Activated naive CD8-positive, alpha-beta T cell treated with anti-CD3 and anti-CD28 coated beads, Interleukin-2, amount 50 U/mL, for 24 hours (primary cell): ENCODE measurements around the gene RPH3AL.

Experiments used
- ATAC-seq: fragments of 150-1000 bp; cut with Tn5 transposase; one replicate; pipeline ENCODE4 v1.10.0; 2021
- DNase-seq: peaks from one replicate; pipeline ENCODE4 v3.0.0; 2021
- H3K27ac Mint-ChIP-seq: one replicate; pipeline ENCODE4 v1.8.0; 2021; ENCODE audit warnings: mild to moderate bottlenecking, mixed read lengths
- H3K27me3 Mint-ChIP-seq: one replicate; pipeline ENCODE4 v1.8.0; 2021; ENCODE audit warnings: mixed read lengths
- H3K36me3 Mint-ChIP-seq: one replicate; pipeline ENCODE4 v1.8.0; 2021; ENCODE audit warnings: low read depth, mixed read lengths
- H3K4me1 Mint-ChIP-seq: one replicate; pipeline ENCODE4 v1.8.0; 2021; ENCODE audit warnings: mixed read lengths
- H3K4me3 Mint-ChIP-seq: one replicate; pipeline ENCODE4 v1.8.0; 2021; ENCODE audit warnings: mild to moderate bottlenecking, moderate library complexity, mixed read lengths
- H3K9me3 Mint-ChIP-seq: one replicate; pipeline ENCODE4 v1.8.0; 2021; ENCODE audit warnings: mixed read lengths

Gene RPH3AL

DNA sequence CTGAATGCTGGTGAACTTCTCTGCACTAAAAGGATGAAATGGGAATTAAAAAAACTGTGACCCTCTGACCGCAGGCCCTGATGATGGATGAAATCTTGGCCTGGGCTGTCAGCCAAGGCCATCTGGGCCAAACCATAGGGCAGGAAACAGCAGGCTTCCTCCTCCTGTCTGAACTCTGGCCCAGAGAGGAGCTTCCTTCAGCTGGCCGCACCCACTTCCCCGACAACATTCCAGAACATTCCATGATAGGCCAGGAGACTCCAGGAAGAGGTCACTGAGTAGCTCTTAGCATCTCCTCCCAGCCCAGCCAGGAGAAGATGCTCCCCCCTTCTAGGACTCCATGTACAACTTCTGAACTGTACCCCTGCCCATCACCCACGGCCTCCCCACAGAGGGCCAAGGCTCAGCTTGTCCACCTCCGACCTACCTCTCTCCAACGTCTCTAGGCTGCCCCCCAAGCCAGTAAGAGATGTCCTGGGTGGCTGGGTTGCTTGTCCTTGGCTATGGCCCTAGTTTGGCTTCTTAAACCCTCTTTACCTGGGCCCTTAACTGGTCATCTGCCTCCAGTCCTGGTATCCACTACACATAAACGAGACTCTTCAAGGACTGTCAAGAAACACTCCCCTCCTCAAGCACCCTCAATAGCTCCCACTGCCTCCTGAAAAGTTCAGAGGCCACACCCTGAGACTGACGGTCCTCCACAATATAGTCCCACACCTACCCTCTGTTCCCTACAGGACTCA lies 1.7 kb downstream of the RPH3AL start:
- Mint-ChIP-seq H3K4me3 (no peak overlapping the region), H3K4me1 (no peaks in the 10 kb centered on the region), H3K36me3 (no peaks in the 10 kb centered on the region), H3K27ac (no peak overlapping the region), H3K9me3 (no peaks in the 10 kb centered on the region), H3K27me3 (no peaks in the 10 kb centered on the region)
- DNase-seq (no peak), ATAC-seq (no peak)

DNA sequence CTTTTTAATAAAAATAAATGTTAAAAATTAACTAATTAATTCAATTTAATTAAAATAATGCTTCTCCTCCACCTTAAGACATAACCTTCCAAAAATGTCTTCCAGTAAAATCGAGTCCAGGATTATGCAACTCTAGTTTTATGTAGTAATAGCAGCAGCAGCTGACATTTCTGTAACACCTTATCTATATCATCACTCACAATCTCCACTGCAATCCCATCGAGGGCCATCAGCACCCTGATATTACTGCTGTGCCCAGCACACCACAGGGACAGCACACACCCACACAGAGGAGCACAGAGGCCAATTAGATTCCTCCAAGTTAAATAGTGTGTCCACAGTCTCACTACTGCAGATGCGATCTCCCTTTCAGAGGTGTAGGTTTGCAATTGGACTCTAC lies 2.9 kb downstream of the RPH3AL start:
- H3K4me3 Mint-ChIP-seq, result no peak overlapping the region
- ATAC-seq (no peak), DNase-seq (no peak)
- no peaks in the 10 kb centered on the region for H3K9me3 Mint-ChIP-seq
- no peaks in the 10 kb centered on the region for H3K27me3 Mint-ChIP-seq
- no peaks in the 10 kb centered on the region for H3K4me1 Mint-ChIP-seq
- H3K27ac Mint-ChIP-seq, result no peak overlapping the region
- no peaks in the 10 kb centered on the region for H3K36me3 Mint-ChIP-seq

DNA sequence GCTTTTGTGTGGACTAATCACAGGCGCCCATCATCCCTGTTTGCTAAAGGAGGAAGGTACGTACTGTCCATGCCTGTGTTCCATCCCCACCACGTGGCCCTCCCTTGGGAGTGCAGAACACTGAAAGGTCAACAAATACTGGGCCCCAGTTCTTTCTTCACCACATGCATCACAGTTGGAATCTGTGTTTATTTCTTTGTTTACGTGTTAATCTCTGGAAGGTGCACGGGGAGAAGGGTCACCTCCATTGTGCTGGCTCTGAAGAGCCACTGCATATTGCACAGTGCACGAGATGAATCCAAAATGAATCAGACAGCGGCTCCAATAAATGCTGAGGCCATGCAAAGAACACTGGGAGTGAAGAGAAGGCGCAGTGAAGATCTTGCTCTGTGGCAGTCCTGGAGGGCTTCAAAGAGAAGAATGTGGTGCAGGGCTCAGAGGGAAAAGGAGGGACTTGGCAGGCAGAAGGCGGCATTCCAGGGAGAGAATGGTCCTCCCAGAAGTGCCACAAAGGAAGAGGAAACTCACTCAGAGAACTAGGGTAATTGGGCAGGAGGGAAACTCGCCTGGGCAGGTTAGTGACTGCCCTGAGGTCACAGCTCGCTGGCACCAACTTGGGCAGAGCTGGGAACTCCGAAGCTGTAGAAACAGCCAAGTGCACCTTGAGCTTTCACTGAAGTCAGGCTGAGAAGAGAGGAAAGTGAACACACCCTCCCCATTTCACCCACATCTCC lies 3.7 kb downstream of the RPH3AL start:
- Mint-ChIP-seq H3K27ac (no peak overlapping the region), H3K36me3 (no peaks in the 10 kb centered on the region), H3K9me3 (peaks cover 7% of the 10 kb centered on the region), H3K4me1 (no peaks in the 10 kb centered on the region), H3K4me3 (no peak overlapping the region), H3K27me3 (no peaks in the 10 kb centered on the region)
- DNase-seq (no peak), ATAC-seq (no peak)

DNA sequence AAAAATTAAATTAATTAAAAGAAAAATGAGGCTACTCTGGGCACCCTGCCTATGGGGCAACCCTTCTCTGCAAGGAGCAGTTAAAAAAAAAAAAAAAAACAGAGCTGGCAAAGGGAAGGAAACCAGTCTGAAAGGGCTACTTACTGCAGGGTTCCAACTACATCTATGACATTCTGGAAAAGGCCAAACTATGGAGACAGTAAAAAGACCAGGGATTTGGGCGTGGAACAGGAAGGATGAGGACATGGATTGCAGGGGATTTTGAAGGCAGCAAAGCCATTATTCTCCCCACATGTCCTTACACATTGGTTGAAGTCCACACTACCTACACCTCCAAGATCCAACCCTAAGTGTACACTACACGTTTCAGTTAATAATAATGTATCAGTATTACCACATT lies 4.6 kb downstream of the RPH3AL start:
- Mint-ChIP-seq H3K9me3 (peaks cover 7% of the 10 kb centered on the region), H3K4me3 (no peak overlapping the region), H3K4me1 (no peaks in the 10 kb centered on the region), H3K27me3 (no peaks in the 10 kb centered on the region), H3K27ac (no peak overlapping the region), H3K36me3 (no peaks in the 10 kb centered on the region)
- DNase-seq, result no peak
- no peak for ATAC-seq

DNA sequence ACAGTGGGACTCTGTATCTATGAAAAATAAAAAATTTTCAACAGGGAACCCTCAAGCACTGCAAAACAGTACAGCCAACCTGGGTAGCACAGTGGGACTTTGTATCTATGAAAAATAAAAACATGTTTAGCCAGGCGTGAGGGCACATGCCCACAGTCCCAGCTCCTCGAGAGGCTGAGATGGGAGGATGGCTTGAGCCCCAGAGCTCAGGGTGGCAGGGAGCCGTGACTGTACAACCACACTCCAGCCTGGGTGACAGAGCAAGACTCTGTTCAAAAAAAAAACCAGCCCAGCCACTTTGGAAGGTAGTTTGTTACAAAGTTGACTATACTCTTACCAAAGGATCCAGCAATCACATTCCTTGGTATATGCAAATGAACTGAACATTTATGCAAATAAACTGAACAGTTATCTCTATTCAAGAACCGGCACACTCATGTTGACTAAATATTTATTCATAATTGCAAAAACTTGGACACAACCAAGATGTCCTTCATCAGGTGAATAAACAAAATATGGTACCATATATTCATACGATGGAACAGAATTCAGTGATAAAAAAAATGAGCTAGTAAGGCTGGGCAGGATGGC lies 5.2 kb downstream of the RPH3AL start:
- ATAC-seq (no peak), DNase-seq (no peak)
- Mint-ChIP-seq H3K27me3 (no peaks in the 10 kb centered on the region), H3K9me3 (peaks cover 7% of the 10 kb centered on the region), H3K4me1 (no peaks in the 10 kb centered on the region), H3K36me3 (no peaks in the 10 kb centered on the region), H3K27ac (no peak overlapping the region), H3K4me3 (no peak overlapping the region)

DNA sequence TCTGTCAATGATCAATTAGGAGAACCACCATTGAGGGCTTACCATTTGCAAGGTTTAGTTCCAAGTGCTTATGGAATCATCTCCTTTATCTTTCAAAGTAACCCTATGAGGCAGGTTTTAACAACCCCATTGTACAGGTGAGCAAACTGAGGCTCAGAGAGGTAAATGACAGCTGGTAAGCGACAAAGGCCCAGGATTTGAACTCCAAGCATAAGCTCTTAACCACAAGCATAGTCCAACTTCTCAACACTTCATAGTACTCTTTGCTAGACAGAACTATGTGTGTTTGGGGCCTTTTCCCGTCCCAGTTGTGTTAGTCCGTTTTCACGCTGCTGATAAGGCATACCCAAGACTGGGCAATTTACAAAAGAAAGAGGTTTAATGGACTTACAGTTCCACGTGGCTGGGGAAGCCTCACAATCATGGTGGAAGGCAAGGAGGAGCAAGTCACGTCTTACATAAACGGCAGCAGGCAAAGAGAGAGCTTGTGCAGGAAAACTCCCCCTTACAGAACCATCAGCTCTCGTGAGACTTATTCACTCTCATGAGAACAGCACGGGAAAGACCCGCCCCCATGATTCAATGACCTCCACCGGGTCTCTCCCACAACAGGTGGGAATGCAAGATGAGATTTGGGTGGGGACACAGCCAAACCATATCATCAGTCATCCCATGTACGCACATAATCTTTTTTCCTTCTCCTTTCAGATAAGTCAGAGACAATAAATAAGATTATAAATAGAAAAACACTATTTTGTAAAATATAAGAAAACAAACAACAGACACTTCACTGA lies 6.4 kb downstream of the RPH3AL start:
- ATAC-seq, result no peak
- no peaks in the 10 kb centered on the region for H3K36me3 Mint-ChIP-seq
- H3K27me3 Mint-ChIP-seq, result no peaks in the 10 kb centered on the region
- H3K9me3 Mint-ChIP-seq, result peaks cover 7% of the 10 kb centered on the region
- no peak for DNase-seq
- H3K4me3 Mint-ChIP-seq, result no peak overlapping the region
- no peak overlapping the region for H3K27ac Mint-ChIP-seq
- H3K4me1 Mint-ChIP-seq, result no peaks in the 10 kb centered on the region

DNA sequence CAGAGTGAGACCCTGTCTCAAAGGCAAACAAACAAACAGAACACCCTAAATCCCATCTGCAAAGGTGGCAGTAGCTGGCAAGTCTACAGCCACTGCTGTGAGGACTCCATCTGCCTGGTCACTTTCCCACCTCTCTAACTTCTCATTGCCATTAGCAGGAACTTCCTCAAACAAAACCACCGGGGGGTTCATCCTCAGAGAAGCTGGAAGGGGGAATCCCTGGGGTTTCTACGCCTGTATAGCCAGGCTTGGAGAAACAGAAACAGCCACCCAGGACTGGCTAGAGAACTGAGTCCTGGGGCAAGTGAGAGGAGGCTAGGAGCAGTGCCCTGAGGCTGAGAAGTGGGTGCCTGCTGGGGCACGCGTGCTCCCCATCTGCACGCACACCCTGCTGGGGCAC lies 7.3 kb downstream of the RPH3AL start:
- no peaks in the 10 kb centered on the region for H3K4me1 Mint-ChIP-seq
- H3K27ac Mint-ChIP-seq, result no peak overlapping the region
- no peaks in the 10 kb centered on the region for H3K36me3 Mint-ChIP-seq
- no peaks in the 10 kb centered on the region for H3K27me3 Mint-ChIP-seq
- ATAC-seq, result no peak
- H3K9me3 Mint-ChIP-seq, result peaks cover 7% of the 10 kb centered on the region
- no peak for DNase-seq
- no peak overlapping the region for H3K4me3 Mint-ChIP-seq

DNA sequence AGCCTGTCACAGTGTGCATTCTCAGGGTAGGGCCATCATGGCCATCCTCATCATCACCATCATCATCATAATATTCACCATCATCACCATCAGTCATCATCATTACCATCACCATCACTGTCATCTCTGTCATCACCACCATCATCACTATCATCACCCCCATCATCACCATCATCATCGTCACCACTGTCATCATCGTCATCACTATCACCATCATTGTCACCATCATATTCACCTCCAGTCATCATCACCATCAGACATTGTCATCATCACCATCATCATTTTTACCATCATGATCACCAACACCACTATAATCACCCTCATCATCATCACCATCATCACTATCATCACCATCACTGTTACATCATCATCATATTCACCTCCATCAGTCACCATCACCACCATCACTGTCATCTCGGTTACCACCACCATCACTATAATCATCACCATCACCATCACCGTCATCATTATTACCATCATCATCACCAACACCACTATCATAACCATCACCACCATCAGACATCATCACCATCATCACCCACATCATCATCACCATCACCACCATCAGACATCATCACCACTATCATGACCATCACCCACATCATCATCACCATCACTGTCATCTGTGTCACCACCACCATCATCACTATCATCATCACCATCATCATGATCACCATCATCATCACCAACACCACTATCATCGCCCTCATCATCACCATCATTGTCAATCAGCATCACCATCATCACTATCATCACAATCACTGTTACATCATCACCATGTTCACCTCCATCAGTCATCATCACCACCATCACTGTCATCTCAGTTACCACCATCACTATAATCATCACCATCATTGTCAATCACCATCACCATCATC lies 8.5 kb downstream of the RPH3AL start:
- H3K9me3 Mint-ChIP-seq, result peaks cover 7% of the 10 kb centered on the region
- DNase-seq (no peak), ATAC-seq (no peak)
- H3K27ac Mint-ChIP-seq, result no peak overlapping the region
- no peak overlapping the region for H3K4me3 Mint-ChIP-seq
- H3K36me3 Mint-ChIP-seq, result no peaks in the 10 kb centered on the region
- H3K4me1 Mint-ChIP-seq, result no peaks in the 10 kb centered on the region
- no peaks in the 10 kb centered on the region for H3K27me3 Mint-ChIP-seq

DNA sequence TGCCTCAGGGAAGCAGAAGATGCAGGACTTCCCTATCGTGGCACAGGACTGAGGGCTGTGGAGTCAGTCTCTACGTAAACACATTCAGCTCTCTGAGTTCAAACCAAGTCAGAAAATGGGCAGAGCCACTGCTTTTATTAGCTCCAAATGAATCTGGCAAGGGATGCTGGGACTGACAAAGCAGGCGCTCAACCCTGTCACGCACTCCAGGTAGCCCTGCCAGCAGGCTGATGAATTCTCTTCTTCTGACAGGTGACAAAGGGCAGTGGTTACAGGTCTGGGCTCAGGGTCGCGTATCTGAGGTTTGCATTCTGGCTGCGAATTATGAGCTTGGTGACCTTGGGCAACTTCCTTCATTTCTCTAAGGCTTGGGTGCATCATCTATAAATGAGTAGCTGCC lies 9.4 kb downstream of the RPH3AL start:
- Mint-ChIP-seq H3K27ac (no peak overlapping the region), H3K36me3 (no peaks in the 10 kb centered on the region), H3K4me1 (no peaks in the 10 kb centered on the region), H3K4me3 (no peak overlapping the region), H3K9me3 (peaks cover 7% of the 10 kb centered on the region), H3K27me3 (no peaks in the 10 kb centered on the region)
- no peak for DNase-seq
- no peak for ATAC-seq

DNA sequence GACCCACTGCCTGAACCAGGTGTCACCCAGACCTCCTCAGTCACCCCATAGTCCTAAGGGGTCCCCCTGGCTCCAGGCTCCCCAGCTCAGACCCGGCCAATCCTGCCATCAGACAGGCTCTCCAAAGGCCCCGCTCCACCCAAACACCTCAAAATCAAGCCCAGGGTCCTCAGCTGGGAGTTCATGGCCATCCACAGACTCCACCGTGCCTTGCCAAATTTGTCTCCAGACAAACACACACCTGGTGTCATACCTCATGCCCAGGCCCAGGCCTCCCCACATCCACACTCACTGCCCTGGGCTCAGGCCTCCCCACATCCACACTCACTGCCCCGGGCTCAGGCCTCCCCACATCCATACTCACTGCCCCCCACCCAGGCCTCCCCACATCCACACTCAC lies 12.5 kb downstream of the RPH3AL start:
- Mint-ChIP-seq H3K4me1 (peaks cover 16% of the 10 kb centered on the region), H3K4me3 (no peak overlapping the region), H3K27ac (no peak overlapping the region), H3K9me3 (peaks cover 7% of the 10 kb centered on the region), H3K36me3 (no peaks in the 10 kb centered on the region), H3K27me3 (peaks cover 9% of the 10 kb centered on the region)
- DNase-seq, result no peak
- no peak for ATAC-seq

DNA sequence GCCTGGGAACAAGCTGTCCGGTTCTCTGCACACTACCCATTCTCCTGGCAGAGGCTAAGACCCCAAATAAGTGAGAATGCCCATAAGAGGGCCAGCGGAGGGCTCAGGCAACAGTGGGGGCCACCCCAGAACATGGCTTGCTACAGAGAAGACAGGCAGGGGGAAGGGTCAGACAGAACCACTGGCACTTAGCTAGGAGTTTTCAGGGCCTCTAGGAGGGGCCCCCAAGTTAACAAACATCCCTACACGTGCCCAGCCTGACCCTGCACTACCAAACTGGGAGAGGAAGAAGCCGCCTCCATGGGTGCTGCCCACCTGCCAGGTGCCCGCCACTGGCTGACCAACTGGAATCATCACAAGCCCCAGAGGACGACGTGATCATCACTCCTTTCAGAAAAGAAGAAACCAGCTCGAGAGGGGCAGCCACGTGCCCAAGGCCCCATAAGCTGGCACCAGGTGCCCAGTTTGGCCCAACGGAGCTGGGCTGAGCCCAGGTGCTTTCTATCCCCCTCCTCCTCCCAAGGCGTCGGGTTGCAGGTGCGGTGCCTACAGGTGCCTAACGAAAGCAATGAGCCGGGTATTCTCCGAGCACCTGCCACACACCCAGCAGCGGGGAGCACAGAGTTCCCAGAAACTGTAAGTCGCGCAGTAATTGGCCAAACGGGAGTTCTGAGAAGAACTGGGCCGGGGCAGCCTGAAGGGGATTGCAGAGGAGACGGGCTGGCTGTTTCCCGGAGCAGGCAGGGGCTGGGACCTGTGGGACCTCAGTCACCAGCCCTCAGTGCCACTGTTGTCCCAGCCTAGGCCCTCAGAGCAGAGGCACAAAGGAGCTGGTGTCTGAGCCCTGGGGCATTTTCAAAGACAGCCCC lies 13.2 kb downstream of the RPH3AL start:
- DNase-seq, result no peak

DNA sequence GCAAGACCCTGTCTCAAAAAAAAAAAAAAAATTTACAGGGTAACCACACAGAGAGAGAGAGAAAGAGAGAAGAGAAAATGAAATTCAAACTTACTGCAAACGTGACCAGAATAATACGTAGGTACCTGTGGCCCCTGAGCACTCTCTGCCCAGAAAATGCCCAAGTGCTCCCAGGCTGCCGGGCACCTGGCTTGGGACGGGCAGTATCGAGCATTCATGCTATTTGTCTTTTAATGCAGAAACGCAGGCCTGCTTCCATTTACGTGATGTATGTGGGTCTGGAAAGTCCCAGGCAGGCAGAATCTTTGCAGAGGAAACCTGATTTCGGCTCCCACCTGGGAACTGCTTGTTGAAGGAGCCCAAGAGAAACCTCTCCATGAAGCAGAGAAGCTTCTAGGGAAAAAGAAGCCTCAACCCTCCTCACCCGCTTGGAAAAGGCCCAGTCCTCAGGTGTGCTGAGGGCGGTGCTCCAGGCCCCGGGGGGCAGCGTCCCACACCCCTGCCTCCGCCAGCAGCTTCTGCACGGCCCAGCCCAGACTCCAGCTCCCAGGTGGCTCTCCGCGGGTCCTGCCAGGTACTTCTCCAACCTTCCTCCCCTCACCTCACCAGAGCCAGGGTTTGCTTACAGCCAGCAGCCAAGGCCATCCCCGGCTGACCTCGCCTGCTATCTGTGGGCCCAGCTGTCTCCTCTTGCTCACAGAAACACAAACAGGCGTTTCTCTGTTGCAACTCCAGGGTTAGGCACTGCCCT lies 14.0 kb downstream of the RPH3AL start:
- H3K27me3 Mint-ChIP-seq, result peaks cover 12% of the 10 kb centered on the region
- ATAC-seq (no peak), DNase-seq (no peak)
- H3K4me1 Mint-ChIP-seq, result peaks cover 27% of the 10 kb centered on the region
- H3K9me3 Mint-ChIP-seq, result no peaks in the 10 kb centered on the region
- H3K4me3 Mint-ChIP-seq, result no peak overlapping the region
- H3K36me3 Mint-ChIP-seq, result no peaks in the 10 kb centered on the region
- no peak overlapping the region for H3K27ac Mint-ChIP-seq

More for the DNA sequence above, 13.2 kb downstream of the RPH3AL start:
- Mint-ChIP-seq H3K4me3 (no peak overlapping the region), H3K27me3 (peaks cover 12% of the 10 kb centered on the region), H3K36me3 (no peaks in the 10 kb centered on the region), H3K27ac (no peak overlapping the region), H3K9me3 (peaks cover 6% of the 10 kb centered on the region), H3K4me1 (peaks cover 20% of the 10 kb centered on the region)
- no peak for ATAC-seq

DNA sequence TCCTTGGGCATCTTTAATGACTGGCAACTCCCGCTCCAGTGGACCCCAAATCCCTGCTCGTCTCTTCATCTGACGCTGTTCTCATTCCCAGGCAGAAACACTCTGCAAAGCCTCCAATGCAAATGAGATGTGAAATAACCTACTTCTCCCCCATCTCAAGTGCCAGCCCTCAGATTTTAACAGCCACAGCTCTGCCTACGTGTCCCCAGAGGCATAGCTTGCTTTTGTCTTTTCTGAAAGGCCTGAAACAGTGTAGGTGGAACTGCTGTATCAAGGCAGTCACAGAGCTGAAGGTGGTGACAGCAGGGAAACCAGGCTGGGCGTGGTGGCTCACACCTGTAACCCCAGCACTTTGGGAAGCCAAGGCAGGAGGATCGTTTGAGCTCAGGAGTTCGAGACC lies 14.7 kb downstream of the RPH3AL start:
- no peak overlapping the region for H3K27ac Mint-ChIP-seq
- no peaks in the 10 kb centered on the region for H3K9me3 Mint-ChIP-seq
- H3K4me1 Mint-ChIP-seq, result peaks cover 31% of the 10 kb centered on the region
- no peak for ATAC-seq
- H3K27me3 Mint-ChIP-seq, result peaks cover 12% of the 10 kb centered on the region
- no peak overlapping the region for H3K4me3 Mint-ChIP-seq
- no peaks in the 10 kb centered on the region for H3K36me3 Mint-ChIP-seq
- DNase-seq, result no peak
